ENCODE measurements around the gene PDE12. TPM values are rescaled to one million over a fixed set of nuclear protein-coding genes. Genes with fewer than 3 reads are reported as not detected.

Gene PDE12
- total and polyA plus RNA-seq, 2 of the 13 experiments (the other 11 are each of a cell fraction or from before 2014, with no cell fraction given) = 9.0 to 17.8 TPM

- peak; percentile 68; the same call in 1 of the 2 replicates for TF ChIP-seq ZNF543 (CRISPR knock-in tag; IDR thresholded peaks at IDR 0.05)
- no peak for TF ChIP-seq SMARCC2 (IDR thresholded peaks at IDR 0.05)
- peak; percentile 82 for TF ChIP-seq ZNF891 (CRISPR knock-in tag; IDR thresholded peaks at IDR 0.05)
- TF ChIP-seq ZNF775 (CRISPR knock-in tag; IDR thresholded peaks at IDR 0.05; ENCODE audit: borderline replicate concordance) = no peak; the same call in 1 of the 2 replicates
- TF ChIP-seq TBL1XR1 (IDR thresholded peaks at IDR 0.05; ENCODE audit: borderline replicate concordance, low read length, partially characterized antibody) = peak; percentile 88
- TF ChIP-seq ZNF652 (CRISPR knock-in tag; IDR thresholded peaks at IDR 0.05; ENCODE audit: borderline replicate concordance, low read depth) = no peak
- peak; percentile 95 for TF ChIP-seq MXD3 (CRISPR knock-in tag; IDR thresholded peaks at IDR 0.05)
- TF ChIP-seq ATRX (CRISPR knock-in tag; IDR thresholded peaks at IDR 0.05; ENCODE audit: borderline replicate concordance) = no peak
- TF ChIP-seq ZNF138 (CRISPR knock-in tag; IDR thresholded peaks at IDR 0.05; ENCODE audit: low read depth) = peak; percentile 83
- peak; percentile 90; the same call in 1 of the 2 replicates for TF ChIP-seq SNAPC2 (CRISPR knock-in tag; IDR thresholded peaks at IDR 0.05)
- peak; percentile 58 for TF ChIP-seq AKAP8 (CRISPR knock-in tag; IDR thresholded peaks at IDR 0.05)
- TF ChIP-seq THAP9 (CRISPR knock-in tag; IDR thresholded peaks at IDR 0.05; ENCODE audit: borderline replicate concordance) = peak; percentile 87
- no peak; the same call in 1 of the 2 replicates for TF ChIP-seq ZBTB44 (CRISPR knock-in tag; IDR thresholded peaks at IDR 0.05)
- TF ChIP-seq IKZF1 (IDR thresholded peaks at IDR 0.05) = no peak
- peak; percentile 71 for TF ChIP-seq ZNF772 (CRISPR knock-in tag; IDR thresholded peaks at IDR 0.05)
- TF ChIP-seq ZNF703 (CRISPR knock-in tag; IDR thresholded peaks at IDR 0.05; ENCODE audit: borderline replicate concordance) = peak; percentile 74; the same call in 1 of the 2 replicates
- TF ChIP-seq ZNF782 (CRISPR knock-in tag; IDR thresholded peaks at IDR 0.05; ENCODE audit: borderline replicate concordance) = no peak; the same call in 1 of the 2 replicates
- no peak for TF ChIP-seq ZNF678 (CRISPR knock-in tag; IDR thresholded peaks at IDR 0.05)
- TF ChIP-seq FOSL1 (CRISPR knock-in tag; IDR thresholded peaks at IDR 0.05; ENCODE audit: borderline replicate concordance) = no peak; the same call in 1 of the 2 replicates
- peak; percentile 87 for TF ChIP-seq ATF1 (CRISPR knock-in tag; IDR thresholded peaks at IDR 0.05)
- TF ChIP-seq THAP8 (CRISPR knock-in tag; IDR thresholded peaks at IDR 0.05; ENCODE audit: borderline replicate concordance) = 0 out of 2 replicates have a peak, but pooled peaks have one; percentile 76
- TF ChIP-seq ZC3H4 (CRISPR knock-in tag; IDR thresholded peaks at IDR 0.05; ENCODE audit: borderline replicate concordance) = no peak
- TF ChIP-seq ZNF24 (IDR thresholded peaks at IDR 0.05) = peak; percentile 65; the same call in 1 of the 2 replicates
- peak; percentile 91 for TF ChIP-seq SALL1 (CRISPR knock-in tag; IDR thresholded peaks at IDR 0.05)
- peak; percentile 97 for TF ChIP-seq SPEN (CRISPR knock-in tag; IDR thresholded peaks at IDR 0.05; ENCODE audit: low read depth)
- TF ChIP-seq KLF16 (CRISPR knock-in tag; IDR thresholded peaks at IDR 0.05) = peak; percentile 91 to 92; a peak in 3 of 4 replicates
Measured at GRCh38 chr3:57555738-57556458, at the start of gene PDE12 (continued).

Measured in HepG2 (cell line).